Activated effector memory CD4-positive, alpha-beta T cell treated with Interleukin-2 at 50 U/mL for 16 hours (primary cell): ENCODE results near the gene NANOS3.
"Not testable (repeated sequence)": the region's sequence is repeated elsewhere in the genome, so short reads cannot be mapped to it uniquely, and the experiment has no call there.

Experiments used
- DNase-seq: peaks from one replicate; pipeline ENCODE4 v3.0.0-alpha.2; 2020

Gene NANOS3

DNA sequence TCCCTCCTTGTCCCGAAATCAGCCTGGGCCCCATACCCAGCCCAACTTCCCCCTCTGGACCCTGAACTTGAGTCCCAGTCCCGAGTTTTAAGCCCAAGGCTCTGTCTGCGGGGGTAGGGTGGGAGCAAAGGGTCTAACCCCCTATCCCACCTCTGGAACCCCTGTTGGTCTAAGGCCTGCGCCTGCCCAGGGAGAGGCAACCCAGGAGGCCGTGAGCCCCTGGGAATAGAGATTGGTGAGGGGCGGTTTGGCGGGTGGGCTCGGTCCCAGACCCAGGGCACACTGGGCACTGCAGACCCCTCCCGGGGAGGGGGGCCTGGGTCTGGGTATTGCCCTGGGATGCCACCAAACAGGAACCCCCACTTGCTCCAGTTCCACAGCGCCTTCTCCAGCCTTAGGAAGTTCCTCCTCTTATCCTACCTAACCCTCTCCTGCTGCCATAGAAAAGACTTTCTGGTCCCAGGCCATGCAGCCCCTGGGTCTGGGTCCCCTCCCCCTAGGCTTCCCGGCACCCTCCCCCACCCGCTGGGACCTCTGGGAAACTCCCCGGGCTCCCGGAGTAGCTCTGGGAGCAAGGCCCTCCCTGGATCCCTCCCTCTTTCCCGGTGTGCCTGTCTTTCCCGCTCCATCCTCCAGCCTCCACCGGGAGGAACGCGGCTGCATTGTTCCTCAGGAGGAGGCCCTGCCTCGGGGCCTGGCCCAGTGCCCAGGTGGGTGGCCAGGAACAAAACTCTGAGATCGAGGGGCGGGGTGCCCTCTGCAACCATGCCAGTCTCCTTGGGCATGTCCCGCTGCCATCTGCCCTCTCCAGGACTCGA is 33.6 kb upstream of the NANOS3 start:
- DNase-seq, result no peak

DNA sequence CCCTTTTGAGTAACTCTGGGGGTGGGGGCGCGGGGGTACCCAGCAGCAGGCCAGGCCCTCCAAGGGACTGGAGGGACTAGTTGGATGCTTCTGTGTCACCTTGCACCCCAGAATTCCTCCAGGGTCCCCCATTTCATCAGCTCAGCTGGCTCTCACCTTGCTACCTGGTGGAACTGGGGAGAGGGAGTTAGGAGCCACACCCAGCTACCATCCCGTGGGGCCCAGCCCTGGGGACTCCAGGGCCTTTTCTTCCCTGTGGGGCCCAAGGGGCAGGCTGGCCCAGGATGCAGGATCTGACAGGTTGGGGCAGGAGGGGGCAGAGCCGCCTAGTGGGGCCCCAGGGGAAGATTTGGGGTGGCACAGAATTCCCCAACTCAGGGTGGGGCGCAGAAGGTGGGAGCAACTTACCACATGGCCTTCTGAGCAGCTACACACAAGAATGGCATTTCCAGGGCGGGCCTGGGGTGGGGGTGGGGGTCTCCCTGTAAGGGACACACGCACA is 32.8 kb upstream of the NANOS3 start:
- no peak for DNase-seq

DNA sequence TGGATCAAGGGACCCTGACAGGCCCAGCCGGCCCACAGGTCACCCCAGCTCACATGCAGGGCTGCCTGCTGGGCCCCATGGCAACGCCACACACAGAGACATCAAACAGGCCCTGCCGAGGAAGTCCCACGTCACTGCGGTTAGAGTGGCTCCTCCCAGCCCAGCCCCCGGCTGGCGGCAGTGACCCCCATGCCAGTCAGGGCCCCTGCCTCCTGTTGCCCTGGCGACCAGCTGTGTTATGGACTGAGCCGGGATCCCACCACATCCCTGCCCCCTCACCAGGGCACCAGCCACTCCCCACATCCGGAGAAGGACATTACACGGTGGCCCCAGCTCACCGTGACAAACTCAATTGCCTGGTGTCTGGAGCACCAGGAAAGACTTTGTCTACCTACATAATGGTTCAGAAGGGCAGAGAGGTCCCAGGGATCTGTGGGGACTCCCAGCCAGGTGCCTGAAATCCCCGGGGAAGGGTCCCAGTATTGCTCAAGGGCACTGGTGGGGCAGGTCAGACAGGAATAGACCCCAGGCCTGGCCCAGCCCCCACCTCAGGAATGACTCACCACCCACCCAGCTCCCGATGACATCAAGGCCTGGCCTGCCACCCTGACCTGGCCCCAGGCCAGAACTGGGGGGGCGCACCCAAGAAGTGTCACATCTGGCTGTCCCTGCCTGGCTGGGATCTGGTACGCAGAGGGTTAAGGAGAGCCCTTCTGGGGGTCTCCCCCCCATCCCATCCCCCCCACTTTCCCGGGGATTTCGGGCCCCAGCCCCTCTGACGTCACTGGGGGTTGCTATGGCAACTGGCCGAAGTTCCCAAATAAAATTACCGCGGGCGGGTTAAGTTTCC is 30.2 kb upstream of the NANOS3 start:
- DNase-seq, result peak; percentile 90

DNA sequence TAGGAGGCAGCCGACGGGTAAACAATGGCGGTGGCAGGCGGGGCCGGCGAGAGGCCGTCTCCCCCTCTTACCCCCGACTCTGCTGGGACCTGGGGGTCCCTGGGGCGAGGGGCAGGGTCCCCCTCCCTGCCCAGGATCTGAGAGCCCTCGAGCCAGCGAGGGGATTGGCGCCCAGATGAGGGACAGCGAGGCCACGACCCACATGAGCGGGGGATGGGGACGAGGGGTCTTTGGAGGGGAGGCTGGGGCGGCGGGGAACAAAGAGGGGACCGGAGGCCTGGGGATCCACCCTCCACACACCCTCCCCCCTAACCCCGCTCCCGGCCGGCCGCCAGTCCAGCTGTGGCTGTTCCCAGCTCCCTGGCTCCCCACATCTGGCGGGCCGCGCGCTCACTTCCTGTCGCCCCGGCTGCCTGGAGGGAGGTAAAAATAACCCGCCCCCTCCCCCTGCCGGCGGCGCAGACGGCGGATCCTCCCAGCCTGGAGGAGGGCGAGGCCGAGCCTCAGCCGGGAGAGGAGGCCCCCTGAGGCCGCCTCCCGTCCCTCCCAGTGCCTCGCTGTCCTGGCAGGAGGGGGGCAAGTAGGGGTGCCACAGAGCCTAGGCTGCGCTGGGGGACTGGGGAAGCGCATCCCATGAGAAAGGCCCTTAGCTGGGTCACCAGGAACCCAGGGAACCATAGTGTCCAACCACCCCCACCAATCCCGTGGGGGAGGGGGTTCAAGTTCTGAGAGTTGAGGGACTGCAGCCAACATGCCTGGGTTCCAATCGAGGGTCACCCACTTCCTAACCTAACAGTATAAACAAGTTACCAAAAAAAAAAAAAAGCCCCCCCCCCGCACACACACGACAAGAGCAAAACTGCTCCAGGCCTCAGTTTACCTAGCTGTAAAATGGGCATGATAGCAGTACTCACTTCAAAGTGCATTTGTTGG is 29.3 kb upstream of the NANOS3 start:
- DNase-seq, result peak; percentile 72

DNA sequence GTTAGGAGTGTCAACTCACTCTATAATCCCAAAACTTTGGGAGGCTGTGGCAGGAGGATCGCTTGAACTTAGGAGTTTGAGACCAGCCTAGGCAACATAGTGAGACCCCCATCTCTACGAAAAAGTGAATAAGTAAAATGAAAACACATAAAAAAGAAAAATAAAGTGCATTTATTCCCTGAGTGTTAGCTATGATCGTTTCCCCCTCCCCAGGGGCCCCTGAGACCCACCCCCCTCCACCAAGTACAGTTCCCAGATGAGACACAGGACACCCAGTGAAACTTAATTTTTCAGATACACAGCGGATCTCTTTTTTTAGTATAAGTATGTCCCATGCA is 28.6 kb upstream of the NANOS3 start:
- no peak for DNase-seq

DNA sequence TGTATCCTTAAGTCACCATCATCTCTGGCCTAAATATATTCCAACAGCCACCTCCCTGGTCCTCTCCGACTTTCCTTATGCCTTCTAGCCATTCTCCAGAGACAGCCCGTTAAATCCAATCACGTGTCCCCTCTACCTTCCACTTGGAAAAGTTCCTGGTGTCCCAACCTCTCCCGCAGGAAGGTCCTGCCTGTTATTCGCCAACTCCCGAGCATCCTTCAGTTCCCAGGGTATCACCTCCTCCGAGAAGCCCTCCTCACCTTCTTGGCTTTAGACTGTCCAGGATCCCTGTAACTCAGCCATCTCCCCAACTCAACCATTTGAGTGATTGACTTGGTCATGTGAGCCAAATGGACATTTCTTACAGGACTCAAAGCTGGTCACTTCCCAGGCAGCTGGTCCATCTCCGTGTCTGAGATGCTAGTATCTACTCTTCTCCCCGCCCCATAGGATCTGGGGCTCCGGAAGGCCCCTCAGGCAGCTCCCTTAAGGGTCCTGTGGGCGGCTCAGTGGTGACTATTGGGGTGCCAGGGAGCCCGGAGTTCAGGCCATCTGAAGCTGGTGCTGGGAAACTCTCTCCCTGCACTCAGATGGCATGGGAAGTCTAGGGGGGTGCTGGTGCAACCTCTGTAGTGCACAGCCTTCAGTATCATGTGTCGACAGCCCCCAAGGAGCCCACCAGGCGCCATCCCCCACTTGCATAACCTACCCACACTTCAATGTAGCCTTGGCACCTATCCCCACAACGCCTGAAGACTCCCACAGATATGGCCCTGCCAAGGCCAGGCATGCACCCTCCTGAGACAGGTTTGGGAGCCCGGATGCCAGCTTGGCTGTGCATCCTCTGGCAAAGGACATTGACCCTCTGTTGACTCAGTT is 27.9 kb upstream of the NANOS3 start:
- DNase-seq, result no peak

DNA sequence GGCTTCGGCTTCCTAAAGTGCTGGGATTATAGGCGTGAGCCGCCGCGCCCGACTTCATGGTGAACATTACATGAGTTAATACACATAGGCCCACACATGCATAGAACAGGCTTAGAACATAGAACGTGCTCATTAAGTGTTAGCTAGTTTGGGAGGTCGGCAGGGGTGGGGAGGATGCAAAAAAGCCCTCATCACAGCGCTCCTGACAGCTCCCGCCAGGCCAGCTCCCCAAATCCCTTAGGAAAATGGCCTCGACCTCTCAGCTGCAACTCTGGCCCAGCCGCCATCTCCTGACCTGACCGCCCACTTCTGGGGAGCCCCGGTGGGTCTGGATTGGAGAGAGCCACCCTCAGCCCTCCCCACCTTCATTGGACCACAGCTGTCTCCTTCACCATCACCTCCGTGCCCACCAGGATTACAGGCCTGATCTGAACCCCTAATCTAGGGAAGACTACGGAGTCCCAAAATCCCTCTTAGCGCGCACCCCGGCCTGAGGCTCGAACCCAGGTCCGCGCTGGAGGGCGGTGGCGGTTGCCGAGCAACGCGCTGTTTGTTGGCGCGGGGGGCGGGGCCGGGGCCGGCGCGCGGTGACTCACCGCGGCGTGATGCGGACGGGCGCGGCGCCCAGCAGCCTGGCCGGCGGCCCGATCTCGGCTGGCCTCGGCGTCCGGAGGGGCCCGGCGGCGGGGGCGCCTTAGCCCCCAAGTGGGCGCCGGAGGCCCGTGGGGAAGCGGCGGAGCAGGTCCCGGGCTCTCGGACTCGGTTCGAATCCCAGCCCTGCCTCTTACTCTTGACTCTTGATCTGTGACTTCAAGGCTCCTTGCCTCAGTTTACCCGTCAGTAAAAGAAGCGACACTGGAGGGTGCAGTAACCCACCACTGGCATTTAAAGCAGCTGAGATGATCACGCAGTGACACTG is 26.7 kb upstream of the NANOS3 start:
- DNase-seq, result peak; percentile 59

DNA sequence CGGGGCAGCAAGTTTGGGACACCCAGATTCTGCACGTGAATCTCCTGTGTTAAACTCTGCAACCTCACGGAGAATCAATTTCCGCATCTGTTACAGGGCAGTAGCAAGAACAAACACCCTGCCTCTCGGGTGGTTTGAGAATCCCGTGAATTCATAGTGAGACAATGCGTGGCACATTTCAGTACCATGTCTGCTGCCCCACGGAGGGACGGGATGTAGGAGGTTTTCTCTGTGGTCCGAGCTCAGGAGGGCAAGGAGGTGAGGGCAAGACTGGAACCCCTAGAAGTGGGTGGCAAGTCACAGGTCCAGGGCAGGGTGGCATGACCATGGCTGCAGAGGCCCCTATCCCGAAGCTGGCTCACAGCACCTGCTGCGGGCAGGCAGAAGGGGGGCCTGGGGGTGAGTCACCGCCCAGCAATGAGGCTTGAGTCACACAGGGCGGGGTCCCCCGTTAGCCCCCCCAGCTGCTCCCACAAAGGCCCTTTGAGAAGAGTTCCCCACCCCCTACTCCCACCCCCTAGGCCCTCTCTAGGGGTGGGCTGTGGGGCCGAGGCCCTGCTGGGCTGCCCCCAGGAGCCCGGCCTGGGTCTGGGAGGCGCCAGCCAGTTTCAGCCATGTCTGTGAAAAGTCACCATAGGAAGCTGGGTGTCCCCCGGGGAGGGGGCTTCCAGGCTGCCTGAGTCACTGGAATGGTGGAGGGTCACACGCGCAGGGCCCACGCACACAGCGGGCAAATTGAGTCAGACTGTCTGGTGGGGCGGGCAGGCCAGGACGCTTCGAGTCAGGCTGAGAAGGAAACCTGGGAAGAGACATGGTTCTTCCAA is 25.8 kb upstream of the NANOS3 start:
- peak; percentile 64 for DNase-seq

DNA sequence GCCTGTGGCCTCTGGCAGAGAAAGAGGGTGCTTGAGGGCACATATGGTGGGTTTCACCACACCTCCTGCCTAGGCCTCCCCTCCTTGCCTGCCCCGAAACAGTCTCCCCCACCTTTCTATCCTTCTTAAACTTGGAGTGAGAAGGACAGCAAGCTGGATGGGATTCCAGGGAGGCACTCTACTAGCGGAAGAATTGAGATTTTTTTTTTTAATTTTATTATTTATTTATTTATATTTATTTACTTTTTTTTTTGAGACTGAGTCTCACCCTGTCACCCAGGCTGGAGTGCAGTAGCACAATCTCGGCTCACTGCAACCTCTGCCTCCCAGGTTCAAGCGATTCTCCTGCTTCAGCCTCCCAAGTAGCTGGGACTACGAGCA is 25.2 kb upstream of the NANOS3 start:
- DNase-seq, result not testable (repeated sequence)

DNA sequence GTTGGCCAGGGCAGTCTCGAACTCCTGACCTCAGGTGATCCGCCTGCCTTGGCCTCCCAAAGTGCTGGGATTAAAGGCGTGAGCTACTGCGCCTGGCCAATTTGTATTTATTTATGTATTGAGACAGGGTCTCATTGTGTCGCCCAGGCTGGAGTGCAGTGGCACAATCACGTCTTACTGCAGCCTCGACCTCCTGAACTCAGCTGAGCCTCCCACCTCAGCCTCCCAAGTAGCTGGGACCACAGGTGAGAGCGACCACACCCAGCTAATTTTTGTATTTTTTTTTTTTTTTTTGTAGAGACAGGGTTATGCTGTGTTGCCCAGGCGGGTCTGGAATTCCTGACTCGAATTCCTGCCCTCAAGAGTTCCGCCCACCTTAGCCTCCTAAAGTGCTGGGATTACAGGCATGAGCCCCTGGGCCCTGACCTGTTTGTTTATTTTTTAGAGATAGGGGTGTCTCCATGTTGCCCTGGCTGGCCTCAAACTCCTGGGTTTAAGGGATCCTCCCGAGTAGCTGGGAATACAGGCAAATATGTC is 24.7 kb upstream of the NANOS3 start:
- not testable (repeated sequence) for DNase-seq

DNA sequence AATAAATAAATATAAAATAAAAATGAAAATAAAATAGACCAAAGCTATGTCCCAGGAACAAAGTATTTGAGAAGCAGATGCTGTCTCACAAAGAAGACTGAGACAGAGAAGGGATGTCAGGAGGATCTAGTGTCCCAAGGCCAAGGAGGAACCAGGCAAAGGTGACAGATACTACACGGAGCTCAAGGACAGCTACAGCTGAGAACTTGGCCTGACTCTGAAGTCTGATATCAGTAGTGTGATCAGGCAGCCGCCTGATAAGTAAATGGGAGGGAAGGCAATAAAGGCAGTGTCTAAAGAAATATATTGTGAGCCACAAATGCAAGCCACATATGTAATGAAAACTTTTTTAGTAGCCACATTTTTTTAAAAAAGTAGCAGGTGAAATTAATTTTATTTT is 20.4 kb upstream of the NANOS3 start:
- DNase-seq, result no peak

DNA sequence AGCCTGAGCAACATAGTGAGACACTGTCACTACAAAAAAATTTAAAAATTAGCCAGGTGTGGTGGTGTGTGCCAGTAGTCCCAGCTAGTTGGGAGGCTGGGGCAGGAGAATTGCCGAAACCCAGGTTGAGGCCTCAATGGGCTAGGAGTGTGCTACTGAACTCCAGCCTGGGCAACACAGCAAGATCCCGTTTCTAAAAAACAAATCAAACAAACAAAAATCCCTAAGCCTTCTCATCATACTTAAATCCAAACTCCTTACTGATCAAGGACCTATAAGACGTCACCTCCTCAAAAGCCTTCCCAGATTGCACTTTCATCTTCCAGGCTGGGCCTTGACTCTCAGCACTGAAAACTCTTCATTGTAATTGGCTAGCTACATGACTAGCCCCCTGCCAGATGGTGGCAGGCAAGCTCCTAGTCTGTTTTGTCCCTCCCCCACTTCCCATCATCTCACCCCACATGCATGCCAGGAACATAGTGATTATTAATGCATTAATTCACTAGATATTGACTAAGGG is 17.5 kb upstream of the NANOS3 start:
- no peak for DNase-seq

DNA sequence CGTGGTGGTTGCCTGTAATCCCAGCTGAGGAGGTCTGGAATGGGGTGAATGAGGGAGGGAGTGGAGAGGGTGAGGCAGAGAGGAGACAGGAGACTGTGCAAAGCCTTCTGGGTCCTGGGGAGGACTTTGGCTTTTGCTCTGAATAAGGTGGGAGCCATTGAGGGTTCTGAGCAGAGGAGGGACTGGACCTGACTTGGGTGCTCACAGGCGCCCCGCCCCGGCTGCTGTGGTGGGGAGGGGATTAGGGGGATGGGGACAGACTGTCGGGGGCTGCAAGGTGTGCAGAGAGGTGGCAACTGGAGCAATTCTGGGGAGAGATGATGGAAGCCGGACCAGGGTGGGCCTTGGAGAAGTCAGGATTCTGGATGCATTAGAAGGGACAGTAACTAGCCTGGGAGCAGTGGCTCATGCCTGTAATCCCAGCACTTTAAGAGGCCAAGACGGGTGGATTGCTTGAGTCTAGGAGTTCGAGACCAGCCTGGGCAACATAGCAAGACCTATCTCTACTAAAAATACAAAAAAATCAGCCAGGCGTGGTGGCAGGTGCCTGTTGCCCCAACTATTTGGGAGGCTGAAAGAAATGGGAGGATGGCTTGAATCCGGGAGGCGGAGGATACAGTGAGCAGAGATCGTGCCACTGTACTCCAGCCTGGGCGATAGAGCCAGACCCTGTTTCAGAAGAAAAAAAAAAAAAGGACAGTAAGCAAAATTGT is 16.1 kb upstream of the NANOS3 start:
- no peak for DNase-seq

DNA sequence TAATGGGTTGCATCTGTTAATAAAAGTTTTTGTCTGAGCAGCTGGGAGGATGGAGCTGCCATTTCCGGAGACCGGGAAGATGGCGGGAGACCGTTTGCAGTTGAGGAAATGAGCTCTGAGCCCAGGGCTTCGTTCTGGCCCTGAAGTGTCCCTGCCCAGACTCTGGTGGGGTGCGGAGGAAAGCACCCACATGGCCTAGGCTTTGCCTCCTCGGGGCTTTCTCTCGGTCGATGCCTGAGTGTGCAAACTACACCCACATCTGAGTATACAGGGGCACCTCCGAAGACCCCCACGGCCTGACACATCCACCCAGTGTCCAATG is 15.6 kb upstream of the NANOS3 start:
- no peak for DNase-seq

DNA sequence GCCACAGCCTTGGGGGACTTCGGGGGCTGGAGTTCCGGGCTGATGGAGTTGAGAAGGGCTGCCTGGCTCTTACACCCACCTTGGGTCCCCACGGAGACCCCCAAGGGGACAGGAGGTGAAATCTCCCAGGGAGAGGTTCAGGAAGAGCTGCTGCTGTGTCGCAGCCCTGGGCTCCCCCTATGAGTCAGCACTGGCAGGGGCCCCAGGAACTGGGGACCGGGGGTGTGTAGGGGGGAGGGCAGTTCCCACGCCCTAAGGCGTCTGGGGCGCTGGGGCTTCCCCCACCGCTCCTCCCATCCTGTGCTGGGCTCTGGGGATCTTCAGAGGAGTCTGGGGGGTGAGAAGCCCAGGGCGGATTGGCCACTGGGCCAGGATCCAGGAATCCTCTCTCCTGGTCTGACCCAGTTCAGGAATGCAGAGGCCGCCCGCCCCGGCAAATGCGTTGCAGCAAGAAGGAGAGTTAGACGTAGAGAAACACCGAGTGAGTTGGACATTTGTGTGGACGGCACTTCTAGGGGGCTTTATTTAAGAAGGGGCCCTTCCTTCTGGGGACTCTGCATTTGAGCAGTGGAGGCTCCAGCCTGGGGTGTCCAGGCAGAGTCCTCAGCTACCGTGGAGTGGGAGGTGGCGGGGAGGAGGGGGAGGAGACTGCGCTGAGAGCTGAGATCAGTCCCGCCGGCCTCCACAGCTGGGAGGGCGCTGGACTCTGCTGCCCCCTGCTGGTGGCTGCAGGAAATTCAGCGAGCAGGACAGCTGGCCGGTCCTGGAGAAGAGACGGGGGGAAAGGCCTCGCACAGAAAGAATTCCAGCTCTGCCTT is 15.0 kb upstream of the NANOS3 start:
- peak; percentile 81 for DNase-seq

DNA sequence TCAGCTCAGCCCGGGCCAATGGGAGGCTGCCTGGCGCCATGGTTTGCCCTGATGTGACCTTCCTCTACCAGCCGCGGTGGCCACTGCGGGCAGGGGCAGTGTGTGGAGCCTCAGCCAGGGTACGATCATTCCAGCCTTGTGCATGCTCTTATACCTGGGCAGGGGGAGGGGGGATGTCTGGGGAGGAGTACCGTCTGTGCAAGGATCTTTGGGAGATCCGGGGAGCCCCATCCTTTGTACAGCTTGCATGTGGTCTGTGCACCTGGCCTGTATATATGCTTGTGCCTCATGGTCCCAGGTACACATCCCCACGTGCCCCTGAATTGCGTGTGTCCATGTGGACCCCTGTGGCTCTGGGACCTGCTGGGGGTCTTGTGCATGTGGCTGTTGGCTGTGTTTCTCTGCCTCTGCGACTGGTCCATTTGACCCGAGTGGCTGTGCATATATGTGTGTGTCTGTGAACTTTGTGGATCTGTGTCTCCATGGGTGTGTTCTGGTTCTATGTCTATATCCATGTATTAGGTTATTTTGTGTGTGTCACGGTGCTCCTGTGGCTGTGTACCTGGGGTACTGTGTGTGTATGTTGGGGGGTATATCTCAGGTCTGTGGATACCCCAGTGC is 12.8 kb upstream of the NANOS3 start:
- DNase-seq, result no peak
